PC-3 (cell line): ENCODE measurements around the gene PCNT.
A peak's percentile ranks its signal among the peaks of the same experiment; 100 is the strongest.

Experiments used
- CTCF ChIP-seq: fragments of 300-600 bp; sonication (generic); conservative IDR thresholded peaks from 2 replicates; pipeline ENCODE4 v1.5.1; 2017; ENCODE audit warnings: antibody characterized with exemption, low read depth, mild to moderate bottlenecking, low read length
- EZH2phosphoT487 ChIP-seq: fragments of 300-600 bp; sonication (generic); IDR thresholded peaks from 2 replicates; pipeline ENCODE4 v1.6.1; 2018; ENCODE audit warnings: mild to moderate bottlenecking, antibody characterized with exemption, low read length, borderline replicate concordance

GRCh38 chr21:46420241-46421190, 96.6 kb downstream of the PCNT start:
- TF ChIP-seq EZH2phosphoT487 = no peak
- TF ChIP-seq CTCF = peak; percentile 24; the same call in 1 of the 2 replicates
